Measurements from ENCODE around the gene PPIP5K2. TPM values are rescaled to one million over a fixed set of nuclear protein-coding genes. Genes with fewer than 3 reads are reported as not detected.

The PPIP5K2 gene
- total RNA-seq, 1 experiment from 2014 or later: 75.6 TPM

- intact Hi-C loops (cut with micrococcal nuclease; ENCODE audit: unreplicated experiment): no loop called here
- CTCF ChIA-PET: interaction anchor here (0.6 kb wide), 2 partner anchors 300 to 667 kb away, joined by 3 read pairs; no protein-coding TSS in a partner anchor
- Histone ChIP-seq H3K36me3 (ENCODE audit: insufficient read depth, low read length, poor library complexity, severe bottlenecking) (no peaks in the 10 kb centered on the region), H3K27me3 (replicated peaks; ENCODE audit: insufficient read depth, low read depth, low read length, poor library complexity) (no peaks in the 10 kb centered on the region), H3K27ac (ENCODE audit: low read depth, low read length, poor library complexity, severe bottlenecking) (peak overlapping the region; percentile 86), H3K9me3 (ENCODE audit: low read depth, low read length, poor library complexity, severe bottlenecking) (no peaks in the 10 kb centered on the region), H3K4me1 (ENCODE audit: insufficient read depth, low read length, poor library complexity, severe bottlenecking) (peaks cover 38% of the 10 kb centered on the region), H3K4me3 (ENCODE audit: low read depth, low read length, poor library complexity, severe bottlenecking) (peak overlapping the region; percentile 88)
- POLR2A ChIA-PET (ENCODE audit: low non-redundant PET): no interaction called here
- no peak for TF ChIP-seq EZH2 (IDR thresholded peaks at IDR 0.05; ENCODE audit: borderline replicate concordance, low read depth, low read length, poor library complexity, severe bottlenecking)
- TF ChIP-seq CTCF (conservative IDR thresholded peaks at IDR 0.05; ENCODE audit: low read depth, low read length): no peak
- DNase-seq (ENCODE audit: low spot score): peak; percentile 80
- BruUV-seq (replicated peaks): no TSS peak
Observed at GRCh38 chr5:103258957-103259704, 139.0 kb downstream of the PPIP5K2 start.

- ChIA-PET CTCF (no interaction called here), POLR2A (ENCODE audit: low non-redundant PET) (no interaction called here)
- H3K36me3 ChIP-seq (ENCODE audit: insufficient read depth, low read length, poor library complexity, severe bottlenecking): no peaks in the 10 kb centered on the region
- TF ChIP-seq CTCF (conservative IDR thresholded peaks at IDR 0.05; ENCODE audit: low read depth, low read length): no peak
- TF ChIP-seq EZH2 (IDR thresholded peaks at IDR 0.05; ENCODE audit: borderline replicate concordance, low read depth, low read length, poor library complexity, severe bottlenecking): no peak
- peak; percentile 71 for DNase-seq (ENCODE audit: low spot score)
- intact Hi-C loops (cut with micrococcal nuclease; ENCODE audit: unreplicated experiment): no loop called here
- peak overlapping the region; percentile 88 for H3K4me3 ChIP-seq (ENCODE audit: low read depth, low read length, poor library complexity, severe bottlenecking)
- peak overlapping the region; percentile 86 for H3K27ac ChIP-seq (ENCODE audit: low read depth, low read length, poor library complexity, severe bottlenecking)
- H3K4me1 ChIP-seq (ENCODE audit: insufficient read depth, low read length, poor library complexity, severe bottlenecking): peaks cover 33% of the 10 kb centered on the region
- H3K9me3 ChIP-seq (ENCODE audit: low read depth, low read length, poor library complexity, severe bottlenecking): no peaks in the 10 kb centered on the region
- H3K27me3 ChIP-seq (replicated peaks; ENCODE audit: insufficient read depth, low read depth, low read length, poor library complexity): no peaks in the 10 kb centered on the region
- no TSS peak for BruUV-seq (replicated peaks)
Observed at GRCh38 chr5:103259705-103260355, 139.7 kb downstream of the PPIP5K2 start.

- Histone ChIP-seq H3K36me3 (ENCODE audit: insufficient read depth, low read length, poor library complexity, severe bottlenecking) (no peaks in the 10 kb centered on the region), H3K4me1 (ENCODE audit: insufficient read depth, low read length, poor library complexity, severe bottlenecking) (peaks cover 29% of the 10 kb centered on the region), H3K9me3 (ENCODE audit: low read depth, low read length, poor library complexity, severe bottlenecking) (no peaks in the 10 kb centered on the region), H3K27ac (ENCODE audit: low read depth, low read length, poor library complexity, severe bottlenecking) (no peak overlapping the region), H3K27me3 (replicated peaks; ENCODE audit: insufficient read depth, low read depth, low read length, poor library complexity) (no peaks in the 10 kb centered on the region), H3K4me3 (ENCODE audit: low read depth, low read length, poor library complexity, severe bottlenecking) (peak overlapping the region; percentile 88)
- TSS peak; percentile 49 for BruUV-seq (replicated peaks)
- no peak for TF ChIP-seq EZH2 (IDR thresholded peaks at IDR 0.05; ENCODE audit: borderline replicate concordance, low read depth, low read length, poor library complexity, severe bottlenecking)
- TF ChIP-seq CTCF (conservative IDR thresholded peaks at IDR 0.05; ENCODE audit: low read depth, low read length): no peak
- CTCF ChIA-PET: no interaction called here
- intact Hi-C loops (cut with micrococcal nuclease; ENCODE audit: unreplicated experiment): no loop called here
- no peak for DNase-seq (ENCODE audit: low spot score)
- POLR2A ChIA-PET (ENCODE audit: low non-redundant PET): no interaction called here
Observed at GRCh38 chr5:103260951-103261350, 140.8 kb downstream of the PPIP5K2 start.

Other genes starting within 250 kb of the PPIP5K2 start
- 8.0 and 12.5 TPM in 2 replicates for gene GIN1, start 163 bp upstream of the PPIP5K2 start, total RNA-seq (2021)
- gene MACIR, start 138.5 kb downstream of the PPIP5K2 start, total RNA-seq (2021): 22.3 and 23.4 TPM in 2 replicates

All from A673 (cell line).